Glutamatergic neuron (in vitro differentiated cells): ENCODE data around the gene TFDP2. TPM values are rescaled to one million over a fixed set of nuclear protein-coding genes. Genes with fewer than 3 reads are reported as not detected.

Experiments used
- DNase-seq: peaks from one replicate; pipeline ENCODE4 v3.0.0; 2022
- H3K27ac Mint-ChIP-seq: one replicate; pipeline ENCODE4 v1.8.0; 2020; ENCODE audit warnings: mild to moderate bottlenecking, mixed read lengths, inconsistent platforms; ENCODE audit not compliant: unreplicated experiment
- H3K27me3 Mint-ChIP-seq: one replicate; pipeline ENCODE4 v1.8.0; 2020; ENCODE audit warnings: mild to moderate bottlenecking, moderate library complexity, mixed read lengths, inconsistent platforms; ENCODE audit not compliant: unreplicated experiment
- H3K36me3 Mint-ChIP-seq: one replicate; pipeline ENCODE4 v1.8.0; 2020; ENCODE audit warnings: mild to moderate bottlenecking, mixed read lengths, inconsistent platforms; ENCODE audit not compliant: unreplicated experiment
- H3K4me1 Mint-ChIP-seq: one replicate; pipeline ENCODE4 v1.8.0; 2020; ENCODE audit warnings: mild to moderate bottlenecking, low read depth, mixed read lengths, inconsistent platforms; ENCODE audit not compliant: unreplicated experiment
- H3K4me3 Mint-ChIP-seq: one replicate; pipeline ENCODE4 v1.8.0; 2020; ENCODE audit warnings: mild to moderate bottlenecking, mixed read lengths, inconsistent platforms; ENCODE audit not compliant: unreplicated experiment
- H3K9me3 Mint-ChIP-seq: one replicate; pipeline ENCODE4 v1.8.0; 2020; ENCODE audit warnings: mild to moderate bottlenecking, moderate library complexity, mixed read lengths, inconsistent platforms; ENCODE audit not compliant: unreplicated experiment
- CTCF ChIP-seq: fragments of 200-600 bp; sonication (generic); IDR thresholded peaks from one replicate; pipeline ENCODE4 v1.5.0; 2021; ENCODE audit not compliant: partially characterized antibody, unreplicated experiment
- total RNA-seq: library from RNA; stranded (reverse); fragmentation: NEBNext Ultra II Directional; extraction: Animal tissue kit (Norgen Biotek cat#: 25700); gene quantifications from one replicate; pipeline ENCODE4 v1.2.1, GENCODE V29; 2021; ENCODE audit not compliant: unreplicated experiment

The TFDP2 gene
- total RNA-seq, 1 donor from 2014 or later, result 91.8 TPM

- peaks cover 20% of the 10 kb centered on the region for H3K36me3 Mint-ChIP-seq
Observed at GRCh38 chr3:141909408-141909807, 239.9 kb downstream of the TFDP2 start.

GRCh38 chr3:141905129-141905528 lies 244.2 kb downstream of the TFDP2 start:
- no peaks in the 10 kb centered on the region for H3K9me3 Mint-ChIP-seq
- DNase-seq, result no peak
- H3K27me3 Mint-ChIP-seq, result peaks cover 3% of the 10 kb centered on the region
- H3K4me1 Mint-ChIP-seq, result no peaks in the 10 kb centered on the region
- TF ChIP-seq CTCF, result no peak
- no peak overlapping the region for H3K4me3 Mint-ChIP-seq
- H3K36me3 Mint-ChIP-seq, result peaks cover 11% of the 10 kb centered on the region
- H3K27ac Mint-ChIP-seq, result peak overlapping the region; percentile 24

More at GRCh38 chr3:141909408-141909807, 239.9 kb downstream of the TFDP2 start:
- DNase-seq, result no peak
- H3K4me1 Mint-ChIP-seq, result no peaks in the 10 kb centered on the region
- H3K27ac Mint-ChIP-seq, result no peak overlapping the region
- peaks cover 3% of the 10 kb centered on the region for H3K27me3 Mint-ChIP-seq
- TF ChIP-seq CTCF, result no peak
- peaks cover 4% of the 10 kb centered on the region for H3K9me3 Mint-ChIP-seq
- no peak overlapping the region for H3K4me3 Mint-ChIP-seq

GRCh38 chr3:141904203-141904602 lies 245.1 kb downstream of the TFDP2 start:
- TF ChIP-seq CTCF, result no peak
- Mint-ChIP-seq H3K27ac (no peak overlapping the region), H3K36me3 (peaks cover 8% of the 10 kb centered on the region), H3K27me3 (no peaks in the 10 kb centered on the region), H3K4me1 (no peaks in the 10 kb centered on the region), H3K9me3 (no peaks in the 10 kb centered on the region), H3K4me3 (no peak overlapping the region)
- DNase-seq, result no peak

GRCh38 chr3:141901914-141902313 lies 247.4 kb downstream of the TFDP2 start:
- peaks cover 12% of the 10 kb centered on the region for H3K36me3 Mint-ChIP-seq
- DNase-seq, result no peak
- no peak for TF ChIP-seq CTCF
- no peak overlapping the region for H3K27ac Mint-ChIP-seq
- no peaks in the 10 kb centered on the region for H3K4me1 Mint-ChIP-seq
- no peaks in the 10 kb centered on the region for H3K9me3 Mint-ChIP-seq
- H3K27me3 Mint-ChIP-seq, result no peaks in the 10 kb centered on the region
- no peak overlapping the region for H3K4me3 Mint-ChIP-seq

GRCh38 chr3:141900343-141900742 lies 249.0 kb downstream of the TFDP2 start:
- peaks cover 12% of the 10 kb centered on the region for H3K36me3 Mint-ChIP-seq
- no peak overlapping the region for H3K27ac Mint-ChIP-seq

More at GRCh38 chr3:141900343-141900742, 249.0 kb downstream of the TFDP2 start:
- Mint-ChIP-seq H3K9me3 (no peaks in the 10 kb centered on the region), H3K4me3 (no peak overlapping the region), H3K4me1 (no peaks in the 10 kb centered on the region), H3K27me3 (no peaks in the 10 kb centered on the region)
- DNase-seq, result no peak
- no peak for TF ChIP-seq CTCF
